Fibroblast of peridontal ligament (primary cell): ENCODE results near the gene TULP4.
A peak's percentile ranks its signal among the peaks of the same experiment; 100 is the strongest.

Source experiments
- DNase-seq: peaks from one replicate; pipeline ENCODE4 v3.0.0-alpha.2; 2010; ENCODE audit errors: extremely low read depth

TULP4 gene

GRCh38 chr6:158557927-158558326 lies 245.7 kb downstream of the TULP4 start:
- DNase-seq = no peak

- no peak for DNase-seq
Observed at GRCh38 chr6:158558415-158559306, 246.4 kb downstream of the TULP4 start.

GRCh38 chr6:158559338-158559894 lies 247.2 kb downstream of the TULP4 start:
- no peak for DNase-seq

GRCh38 chr6:158559895-158560835 lies 247.9 kb downstream of the TULP4 start, which contains the start of gene TMEM181:
TSS of gene TMEM181 (plus strand) at chr6:158560091. CDS start at chr6:158560225, 134 bp downstream.
- DNase-seq = peak; percentile 72

GRCh38 chr6:158560836-158561320 lies 248.6 kb downstream of the TULP4 start:
- peak; percentile 14 for DNase-seq
